ENCODE results near the gene MAPKAP1. TPM values are rescaled to one million over a fixed set of nuclear protein-coding genes. Genes with fewer than 3 reads are reported as not detected.

Gene MAPKAP1
- total and polyA plus RNA-seq, 2 of the 13 experiments (the other 11 are each of a cell fraction or from before 2014, with no cell fraction given), result 45.0 to 64.3 TPM

GRCh38 chr9:125672876-125673275 is 34.1 kb downstream of the MAPKAP1 start:
- no peaks in the 10 kb centered on the region for H3K27me3 ChIP-seq (ENCODE audit: control insufficient read depth in 1 of 2, insufficient read depth in 2 of 2, low read length in 2 of 2)
- no peaks in the 10 kb centered on the region for H3K79me2 ChIP-seq (ENCODE audit: insufficient read depth, low read length)
- CTCF ChIA-PET (ENCODE audit: low intra/inter-chr PET ratio, low total read pairs), result no interaction called here
- DNase-seq (ENCODE audit: low spot score) (no peak), ATAC-seq (no peak), FAIRE-seq (no peak)
- POLR2A ChIA-PET, result no interaction called here
- TF ChIP-seq RNF2 (conservative IDR thresholded peaks at IDR 0.05; ENCODE audit: low read depth) (no peak), GMEB1 (CRISPR knock-in tag; IDR thresholded peaks at IDR 0.05; ENCODE audit: borderline replicate concordance) (no peak), ATF4 (CRISPR knock-in tag; IDR thresholded peaks at IDR 0.05) (no peak), TBX2 (CRISPR knock-in tag; IDR thresholded peaks at IDR 0.05; ENCODE audit: borderline replicate concordance) (no peak), FOXP1 (IDR thresholded peaks at IDR 0.05) (no peak), FOXP1 (CRISPR knock-in tag; IDR thresholded peaks at IDR 0.05) (no peak), ZNF18 (CRISPR knock-in tag; IDR thresholded peaks at IDR 0.05; ENCODE audit: insufficient replicate concordance) (no peak), SRSF1 (optimal IDR thresholded peaks at IDR 0.05; ENCODE audit: low read depth, low read length) (no peak), SRSF9 (IDR thresholded peaks at IDR 0.05; ENCODE audit: borderline replicate concordance, insufficient read depth, low read depth, low read length, poor library complexity, severe bottlenecking) (no peak), GZF1 (CRISPR knock-in tag; IDR thresholded peaks at IDR 0.05) (no peak), STAG1 (CRISPR knock-in tag; IDR thresholded peaks at IDR 0.05) (no peak), ZNF431 (CRISPR knock-in tag; IDR thresholded peaks at IDR 0.05; ENCODE audit: borderline replicate concordance, low read depth) (no peak), ZZZ3 (CRISPR knock-in tag; IDR thresholded peaks at IDR 0.05; ENCODE audit: borderline replicate concordance) (no peak), HNRNPL (IDR thresholded peaks at IDR 0.05; ENCODE audit: low read depth, low read length) (no peak), ZNF639 (CRISPR knock-in tag; conservative IDR thresholded peaks at IDR 0.05) (no peak), MLX (CRISPR knock-in tag; IDR thresholded peaks at IDR 0.05) (no peak), MAFK (conservative IDR thresholded peaks at IDR 0.05 in 1 of 2, IDR thresholded peaks at IDR 0.05 in 1 of 2; ENCODE audit: low read length in 2 of 2) (no peak), TCF7 (IDR thresholded peaks at IDR 0.05; ENCODE audit: low read depth) (no peak), MAF1 (CRISPR knock-in tag; IDR thresholded peaks at IDR 0.05; ENCODE audit: borderline replicate concordance) (no peak), DR1 (CRISPR knock-in tag; IDR thresholded peaks at IDR 0.05) (no peak)
- H3K27ac ChIP-seq (ENCODE audit: extremely low read length, insufficient read depth, low read length), result no peak overlapping the region
- H4K20me1 ChIP-seq (ENCODE audit: insufficient read depth, low read length), result no peaks in the 10 kb centered on the region
- peaks cover 0 to 8% of the 10 kb centered on the region in 2 experiments; a peak in 1 of 5 replicates for H3K36me3 ChIP-seq (replicated peaks in 1 of 2; ENCODE audit: control insufficient read depth in 1 of 2, insufficient read depth in 2 of 2, low read length in 2 of 2)
- H3K4me2 ChIP-seq (ENCODE audit: low read depth, low read length), result no peak overlapping the region
- H3K4me3 ChIP-seq (replicated peaks in 1 of 3; ENCODE audit: insufficient read depth in 1 of 3, low read depth in 2 of 3, low read length in 3 of 3), result no peak overlapping the region
- WGBS (ENCODE audit: low lambda C conversion rate), result 100% methylated on average over 3 of the region's 3 CpGs
- BruUV-seq (replicated peaks), result no TSS peak
- intact Hi-C loops (cut with micrococcal nuclease; ENCODE audit: unreplicated experiment), result no loop called here
- no peaks in the 10 kb centered on the region for H3K4me1 ChIP-seq (ENCODE audit: insufficient read depth, low read length)
- in situ Hi-C loops (cut with HindIII; ENCODE audit: extremely low pct_ligation_motif_present, low pct_unique_long_range_greater_than_20kb), result no loop called here
- no peak overlapping the region for H3K9ac ChIP-seq (ENCODE audit: insufficient read depth, low read depth, low read length)
- no peak overlapping the region for H2AFZ ChIP-seq (ENCODE audit: low read length)
- H3K9me3 ChIP-seq (ENCODE audit: low read length), result no peaks in the 10 kb centered on the region

All from HepG2 (cell line).